ENCODE results near the gene CTNNA3.

Gene CTNNA3

DNA sequence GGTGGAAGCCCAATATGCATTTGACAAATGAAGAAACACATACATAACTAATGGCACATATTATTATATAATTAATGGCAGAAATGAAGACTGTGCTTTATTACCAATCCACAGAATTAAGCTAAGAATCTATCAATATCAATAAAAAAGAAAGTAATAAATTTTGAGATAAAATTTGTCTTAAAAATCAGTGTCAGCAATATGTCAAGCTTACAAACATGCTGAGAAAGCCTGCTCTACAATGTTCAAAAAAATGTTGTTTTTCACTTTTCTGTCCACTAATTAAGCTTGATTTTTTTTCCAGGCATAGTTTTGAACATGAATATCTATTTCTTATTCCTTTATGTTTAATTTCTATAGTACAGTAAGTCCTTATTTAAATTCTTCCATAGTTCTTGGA lies 1491.2 kb downstream of the CTNNA3 start:
- Histone ChIP-seq H3K36me3 (ENCODE audit: control insufficient read depth in 4 of 4, insufficient read depth in 4 of 4, low read length in 3 of 4) (no peaks in the 10 kb centered on the region), H3K9me3 (ENCODE audit: control extremely low read depth in 1 of 5, control insufficient read depth in 4 of 5, insufficient read depth in 2 of 5, low read depth in 1 of 5, low read length in 4 of 5) (no peaks in the 10 kb centered on the region), H3K4me1 (ENCODE audit: control extremely low read depth in 1 of 4, control insufficient read depth in 4 of 4, insufficient read depth in 4 of 4, low read length in 3 of 4) (no peaks in the 10 kb centered on the region), H3K27ac (ENCODE audit: insufficient read depth in 1 of 2, low read depth in 1 of 2, low read length in 2 of 2, poor library complexity in 1 of 2, severe bottlenecking in 2 of 2) (no peak overlapping the region), H3K4me3 (ENCODE audit: control insufficient read depth in 1 of 7, extremely low read depth in 1 of 7, insufficient read depth in 4 of 7, low read depth in 2 of 7, low read length in 6 of 7) (no peak overlapping the region), H3K27me3 (replicated peaks in 2 of 5; ENCODE audit: control insufficient read depth in 4 of 5, insufficient read depth in 5 of 5, low read length in 4 of 5) (no peaks in the 10 kb centered on the region)
- ChIA-PET POLR2A (no interaction called here), CTCF (no interaction called here)
- DNase-seq, result no peak

DNA sequence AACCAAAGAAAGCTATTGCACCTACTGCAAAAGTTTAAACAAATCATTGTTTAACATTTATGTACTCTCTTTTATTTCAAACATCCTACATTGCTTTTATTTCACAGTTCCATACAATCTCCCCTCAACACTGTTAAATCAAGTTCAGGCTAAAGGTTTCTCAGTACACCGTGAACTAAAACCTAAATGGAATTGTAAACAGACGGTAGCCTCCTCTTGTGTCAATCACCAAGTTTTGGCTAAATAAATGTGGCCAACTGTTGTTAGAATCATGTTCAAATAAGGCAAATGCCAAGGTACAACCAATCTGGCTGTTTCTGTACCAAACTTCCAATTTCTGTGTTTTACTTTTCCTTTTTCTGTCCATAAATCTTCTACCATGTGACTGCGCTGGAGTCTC lies 1493.9 kb downstream of the CTNNA3 start:
- WGBS (ENCODE audit: insufficient coverage), result 100% methylated on average over 3 of the region's 3 CpGs
- CTCF ChIA-PET, result interaction anchor here (1.0 kb wide), 1 partner anchor 21 kb away, joined by 3 read pairs; no protein-coding TSS in a partner anchor
- Histone ChIP-seq H3K27ac (ENCODE audit: insufficient read depth in 1 of 2, low read depth in 1 of 2, low read length in 2 of 2, poor library complexity in 1 of 2, severe bottlenecking in 2 of 2) (no peak overlapping the region), H3K27me3 (replicated peaks in 2 of 5; ENCODE audit: control insufficient read depth in 4 of 5, insufficient read depth in 5 of 5, low read length in 4 of 5) (peaks cover 0 to 2% (median 0%) of the 10 kb centered on the region in 5 experiments), H3K36me3 (ENCODE audit: control insufficient read depth in 4 of 4, insufficient read depth in 4 of 4, low read length in 3 of 4) (no peaks in the 10 kb centered on the region), H3K4me3 (ENCODE audit: control insufficient read depth in 1 of 7, extremely low read depth in 1 of 7, insufficient read depth in 4 of 7, low read depth in 2 of 7, low read length in 6 of 7) (no peak overlapping the region), H3K9me3 (ENCODE audit: control extremely low read depth in 1 of 5, control insufficient read depth in 4 of 5, insufficient read depth in 2 of 5, low read depth in 1 of 5, low read length in 4 of 5) (no peaks in the 10 kb centered on the region), H3K4me1 (ENCODE audit: control extremely low read depth in 1 of 4, control insufficient read depth in 4 of 4, insufficient read depth in 4 of 4, low read length in 3 of 4) (no peaks in the 10 kb centered on the region)
- POLR2A ChIA-PET, result no interaction called here
- DNase-seq, result no peak

DNA sequence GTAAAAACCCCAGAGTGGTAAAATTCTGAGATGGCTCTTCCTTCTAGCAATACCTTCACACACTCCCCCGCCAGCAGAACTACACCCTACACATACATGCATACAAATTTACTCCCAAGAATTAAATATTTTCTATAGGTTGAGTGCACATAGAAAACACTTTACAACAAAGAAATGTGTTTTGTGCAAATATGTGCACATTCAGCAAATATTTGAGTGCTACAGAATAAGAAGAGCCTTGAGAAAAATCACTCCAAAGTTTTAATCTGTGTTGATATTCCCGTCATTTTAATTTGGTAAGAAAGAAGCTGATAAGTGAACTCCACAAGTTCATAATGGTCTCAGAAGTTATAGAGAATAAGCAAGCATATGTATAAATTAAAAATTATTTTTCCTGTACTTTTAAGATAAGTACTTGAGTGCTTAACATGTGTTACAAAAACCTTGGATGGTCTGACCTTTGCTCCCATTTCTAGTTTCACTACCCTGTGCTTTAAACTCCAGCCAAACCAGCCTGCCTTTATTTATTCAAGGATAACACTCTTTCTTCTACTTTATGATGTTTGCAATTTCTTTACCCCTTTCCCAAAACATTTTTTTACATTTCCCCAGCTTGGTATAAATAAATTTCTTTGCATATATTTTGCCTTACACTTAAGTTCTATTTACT lies 1503.7 kb downstream of the CTNNA3 start:
- no peaks in the 10 kb centered on the region for H3K9me3 ChIP-seq (ENCODE audit: control extremely low read depth in 1 of 5, control insufficient read depth in 4 of 5, insufficient read depth in 2 of 5, low read depth in 1 of 5, low read length in 4 of 5)

DNA sequence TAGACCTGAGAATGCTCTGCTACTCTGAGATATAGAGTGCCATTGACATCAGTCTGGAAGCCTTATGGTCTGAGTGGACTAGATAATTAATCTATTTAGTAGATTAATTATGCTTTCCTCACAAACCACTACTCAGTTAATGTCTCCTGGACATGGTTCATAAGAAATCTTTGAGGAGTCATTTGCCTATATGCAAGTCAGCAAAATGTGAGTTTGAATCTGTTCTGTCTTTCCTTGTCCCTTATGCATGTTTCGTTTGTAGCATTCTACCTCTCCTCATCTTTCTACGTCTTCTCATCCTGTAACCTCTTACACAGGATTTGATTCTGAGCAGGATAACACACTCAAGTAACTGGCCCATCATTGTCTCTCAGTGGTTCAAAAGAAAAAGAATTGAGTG lies 1505.6 kb downstream of the CTNNA3 start:
- Histone ChIP-seq H3K4me3 (ENCODE audit: control insufficient read depth in 1 of 7, extremely low read depth in 1 of 7, insufficient read depth in 4 of 7, low read depth in 2 of 7, low read length in 6 of 7) (no peak overlapping the region), H3K27ac (ENCODE audit: insufficient read depth in 1 of 2, low read depth in 1 of 2, low read length in 2 of 2, poor library complexity in 1 of 2, severe bottlenecking in 2 of 2) (no peak overlapping the region), H3K4me1 (ENCODE audit: control extremely low read depth in 1 of 4, control insufficient read depth in 4 of 4, insufficient read depth in 4 of 4, low read length in 3 of 4) (peaks cover 0 to 2% (median under 1%) of the 10 kb centered on the region in 4 experiments), H3K36me3 (ENCODE audit: control insufficient read depth in 4 of 4, insufficient read depth in 4 of 4, low read length in 3 of 4) (no peaks in the 10 kb centered on the region), H3K9me3 (ENCODE audit: control extremely low read depth in 1 of 5, control insufficient read depth in 4 of 5, insufficient read depth in 2 of 5, low read depth in 1 of 5, low read length in 4 of 5) (no peaks in the 10 kb centered on the region), H3K27me3 (replicated peaks in 2 of 5; ENCODE audit: control insufficient read depth in 4 of 5, insufficient read depth in 5 of 5, low read length in 4 of 5) (no peaks in the 10 kb centered on the region)
- 100% methylated on average over 2 of the region's 2 CpGs for WGBS (ENCODE audit: insufficient coverage)
- POLR2A ChIA-PET, result no interaction called here
- no peak for DNase-seq
- CTCF ChIA-PET, result no interaction called here

More for the DNA sequence above, 1503.7 kb downstream of the CTNNA3 start:
- Histone ChIP-seq H3K27me3 (replicated peaks in 2 of 5; ENCODE audit: control insufficient read depth in 4 of 5, insufficient read depth in 5 of 5, low read length in 4 of 5) (no peaks in the 10 kb centered on the region), H3K36me3 (ENCODE audit: control insufficient read depth in 4 of 4, insufficient read depth in 4 of 4, low read length in 3 of 4) (no peaks in the 10 kb centered on the region), H3K4me1 (ENCODE audit: control extremely low read depth in 1 of 4, control insufficient read depth in 4 of 4, insufficient read depth in 4 of 4, low read length in 3 of 4) (peaks cover 0 to 1% (median under 1%) of the 10 kb centered on the region in 4 experiments), H3K4me3 (ENCODE audit: control insufficient read depth in 1 of 7, extremely low read depth in 1 of 7, insufficient read depth in 4 of 7, low read depth in 2 of 7, low read length in 6 of 7) (no peak overlapping the region), H3K27ac (ENCODE audit: insufficient read depth in 1 of 2, low read depth in 1 of 2, low read length in 2 of 2, poor library complexity in 1 of 2, severe bottlenecking in 2 of 2) (no peak overlapping the region)
- POLR2A ChIA-PET, result no interaction called here
- no CpG with 5 or more reads among the region's 2 CpGs for WGBS (ENCODE audit: insufficient coverage)
- CTCF ChIA-PET, result no interaction called here
- DNase-seq, result no peak

DNA sequence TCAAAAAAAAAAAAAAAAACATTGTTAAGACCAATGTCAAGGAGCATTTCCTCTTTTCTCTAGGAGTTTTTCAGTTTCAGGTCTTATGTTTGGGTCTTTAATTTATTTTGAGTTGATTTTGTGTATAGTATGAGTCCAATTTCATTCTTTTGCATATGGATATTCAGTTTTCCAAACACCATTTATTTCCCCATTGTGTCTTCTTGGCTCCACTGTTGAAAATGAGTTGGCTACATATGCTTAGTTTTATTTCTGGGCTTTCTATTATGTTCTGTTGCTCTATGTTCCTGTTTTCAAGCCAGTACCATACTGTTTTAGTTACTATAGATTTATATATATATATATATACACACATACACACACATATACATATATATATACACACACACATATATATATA lies 1506.7 kb downstream of the CTNNA3 start:
- no peaks in the 10 kb centered on the region for H3K9me3 ChIP-seq (ENCODE audit: control extremely low read depth in 1 of 5, control insufficient read depth in 4 of 5, insufficient read depth in 2 of 5, low read depth in 1 of 5, low read length in 4 of 5)
- no peaks in the 10 kb centered on the region for H3K36me3 ChIP-seq (ENCODE audit: control insufficient read depth in 4 of 4, insufficient read depth in 4 of 4, low read length in 3 of 4)
- H3K27ac ChIP-seq (ENCODE audit: insufficient read depth in 1 of 2, low read depth in 1 of 2, low read length in 2 of 2, poor library complexity in 1 of 2, severe bottlenecking in 2 of 2), result no peak overlapping the region
- H3K27me3 ChIP-seq (replicated peaks in 2 of 5; ENCODE audit: control insufficient read depth in 4 of 5, insufficient read depth in 5 of 5, low read length in 4 of 5), result no peaks in the 10 kb centered on the region
- no peak for DNase-seq
- H3K4me1 ChIP-seq (ENCODE audit: control extremely low read depth in 1 of 4, control insufficient read depth in 4 of 4, insufficient read depth in 4 of 4, low read length in 3 of 4), result peaks cover 0 to 2% (median under 1%) of the 10 kb centered on the region in 4 experiments
- ChIA-PET POLR2A (no interaction called here), CTCF (no interaction called here)
- H3K4me3 ChIP-seq (ENCODE audit: control insufficient read depth in 1 of 7, extremely low read depth in 1 of 7, insufficient read depth in 4 of 7, low read depth in 2 of 7, low read length in 6 of 7), result no peak overlapping the region

DNA sequence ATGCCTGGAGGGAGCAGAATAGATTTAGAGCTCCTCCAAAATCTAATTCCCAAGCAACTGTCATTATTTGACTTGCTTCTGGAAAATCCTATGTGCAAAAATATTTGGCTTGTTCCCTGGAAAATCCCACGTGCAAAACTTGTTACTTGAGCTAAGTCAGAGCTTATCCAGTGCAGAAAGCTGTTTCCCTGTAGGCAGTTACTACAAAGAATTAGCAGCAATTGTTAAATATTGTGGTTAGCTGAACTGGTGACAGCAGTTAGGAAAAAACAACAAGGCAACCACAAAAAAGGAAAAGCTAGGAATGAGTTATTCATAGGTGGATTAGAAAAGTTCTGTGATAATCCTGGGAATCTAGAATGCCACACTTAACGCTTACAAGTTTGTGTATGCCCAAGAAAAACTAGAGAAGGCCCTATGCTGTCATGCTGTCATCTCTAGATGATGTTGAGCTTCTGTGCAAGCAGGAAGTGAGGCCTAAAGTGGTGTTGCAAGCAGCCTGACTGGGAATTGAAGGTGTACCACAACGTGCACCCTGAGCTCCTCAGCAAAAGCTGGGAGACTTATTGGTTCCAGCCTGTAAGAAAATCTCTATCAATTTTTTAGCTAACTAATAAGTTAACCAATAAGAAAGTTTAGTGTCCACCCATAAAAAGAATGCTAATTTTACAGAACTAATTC lies 1508.8 kb downstream of the CTNNA3 start:
- peak in 2 of 3 donors; percentile 23 to 29 for DNase-seq
- no peaks in the 10 kb centered on the region for H3K9me3 ChIP-seq (ENCODE audit: control extremely low read depth in 1 of 5, control insufficient read depth in 4 of 5, insufficient read depth in 2 of 5, low read depth in 1 of 5, low read length in 4 of 5)
- no peak overlapping the region for H3K27ac ChIP-seq (ENCODE audit: insufficient read depth in 1 of 2, low read depth in 1 of 2, low read length in 2 of 2, poor library complexity in 1 of 2, severe bottlenecking in 2 of 2)
- H3K4me3 ChIP-seq (ENCODE audit: control insufficient read depth in 1 of 7, extremely low read depth in 1 of 7, insufficient read depth in 4 of 7, low read depth in 2 of 7, low read length in 6 of 7), result no peak overlapping the region
- 53% methylated on average over 2 of the region's 3 CpGs for WGBS (ENCODE audit: insufficient coverage)
- no peaks in the 10 kb centered on the region for H3K27me3 ChIP-seq (replicated peaks in 2 of 5; ENCODE audit: control insufficient read depth in 4 of 5, insufficient read depth in 5 of 5, low read length in 4 of 5)
- H3K4me1 ChIP-seq (ENCODE audit: control extremely low read depth in 1 of 4, control insufficient read depth in 4 of 4, insufficient read depth in 4 of 4, low read length in 3 of 4), result peaks cover 0 to 2% (median under 1%) of the 10 kb centered on the region in 4 experiments
- H3K36me3 ChIP-seq (ENCODE audit: control insufficient read depth in 4 of 4, insufficient read depth in 4 of 4, low read length in 3 of 4), result no peaks in the 10 kb centered on the region
- ChIA-PET POLR2A (no interaction called here), CTCF (no interaction called here)

DNA sequence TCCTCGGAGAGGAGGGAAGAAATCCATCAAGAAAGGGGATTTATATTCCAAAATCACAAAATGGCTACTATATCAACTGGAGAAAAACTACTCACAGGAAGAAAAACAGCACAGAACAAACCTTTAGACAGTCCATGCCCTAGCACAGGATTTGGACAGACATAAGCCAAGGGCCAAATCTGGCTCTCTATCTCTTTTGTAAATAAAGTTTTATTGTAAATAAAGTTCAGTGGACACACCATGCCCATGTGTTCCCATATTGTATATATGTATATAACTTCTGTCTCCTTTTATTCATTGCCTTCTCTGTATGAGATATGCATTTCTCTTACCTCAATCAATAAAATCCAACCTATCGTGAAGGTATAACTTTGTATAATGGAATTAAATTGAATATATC lies 1513.0 kb downstream of the CTNNA3 start:
- 100% methylated on average over 1 of the region's 2 CpGs for WGBS (ENCODE audit: insufficient coverage)
- ChIA-PET CTCF (no interaction called here), POLR2A (no interaction called here)
- no peaks in the 10 kb centered on the region for H3K27me3 ChIP-seq (replicated peaks in 2 of 5; ENCODE audit: control insufficient read depth in 4 of 5, insufficient read depth in 5 of 5, low read length in 4 of 5)
- no peak overlapping the region for H3K27ac ChIP-seq (ENCODE audit: insufficient read depth in 1 of 2, low read depth in 1 of 2, low read length in 2 of 2, poor library complexity in 1 of 2, severe bottlenecking in 2 of 2)
- DNase-seq, result no peak
- H3K9me3 ChIP-seq (ENCODE audit: control extremely low read depth in 1 of 5, control insufficient read depth in 4 of 5, insufficient read depth in 2 of 5, low read depth in 1 of 5, low read length in 4 of 5), result no peaks in the 10 kb centered on the region
- H3K36me3 ChIP-seq (ENCODE audit: control insufficient read depth in 4 of 4, insufficient read depth in 4 of 4, low read length in 3 of 4), result no peaks in the 10 kb centered on the region
- no peak overlapping the region for H3K4me3 ChIP-seq (ENCODE audit: control insufficient read depth in 1 of 7, extremely low read depth in 1 of 7, insufficient read depth in 4 of 7, low read depth in 2 of 7, low read length in 6 of 7)
- peaks cover 0 to 2% (median under 1%) of the 10 kb centered on the region in 4 experiments for H3K4me1 ChIP-seq (ENCODE audit: control extremely low read depth in 1 of 4, control insufficient read depth in 4 of 4, insufficient read depth in 4 of 4, low read length in 3 of 4)
